Measurements from ENCODE around the gene ANTKMT.
A peak's percentile ranks its signal among the peaks of the same experiment; 100 is the strongest.

ANTKMT gene

DNA sequence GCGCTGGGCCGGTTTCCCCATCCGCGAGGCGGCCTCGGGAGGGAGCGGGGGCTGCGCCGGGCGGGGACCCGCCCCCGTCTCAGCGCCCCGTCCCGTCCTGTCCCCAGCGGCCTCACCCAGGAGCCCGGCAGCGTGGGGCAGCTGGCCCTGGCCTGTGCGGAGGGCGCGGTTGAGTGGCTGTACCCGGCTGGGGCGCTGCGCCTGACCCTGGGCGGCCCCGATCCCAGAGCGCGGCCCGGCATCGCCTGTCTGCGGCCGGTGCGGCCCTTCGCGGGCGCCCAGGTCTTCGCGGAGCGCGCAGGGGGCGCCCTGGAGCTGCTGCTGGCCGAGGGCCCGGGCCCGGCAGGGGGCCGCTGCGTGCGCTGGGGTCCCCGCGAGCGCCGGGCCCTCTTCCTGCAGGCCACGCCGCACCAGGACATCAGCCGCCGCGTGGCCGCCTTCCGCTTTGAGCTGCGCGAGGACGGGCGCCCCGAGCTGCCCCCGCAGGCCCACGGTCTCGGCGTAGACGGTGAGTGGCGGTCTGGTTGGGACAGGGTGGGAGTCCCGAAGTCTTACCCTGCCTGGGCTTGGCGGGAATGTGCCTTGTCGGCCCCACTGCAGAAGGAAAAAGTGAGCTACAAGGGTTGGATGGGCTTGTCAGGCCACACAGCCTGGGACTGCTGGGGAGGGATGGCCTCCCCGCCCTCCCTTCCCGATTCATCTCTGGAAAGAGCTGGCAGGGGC, 5.3 kb upstream of the ANTKMT start:
- DNase-seq (ENCODE audit: low read depth in 2 of 2), result no peak

DNA sequence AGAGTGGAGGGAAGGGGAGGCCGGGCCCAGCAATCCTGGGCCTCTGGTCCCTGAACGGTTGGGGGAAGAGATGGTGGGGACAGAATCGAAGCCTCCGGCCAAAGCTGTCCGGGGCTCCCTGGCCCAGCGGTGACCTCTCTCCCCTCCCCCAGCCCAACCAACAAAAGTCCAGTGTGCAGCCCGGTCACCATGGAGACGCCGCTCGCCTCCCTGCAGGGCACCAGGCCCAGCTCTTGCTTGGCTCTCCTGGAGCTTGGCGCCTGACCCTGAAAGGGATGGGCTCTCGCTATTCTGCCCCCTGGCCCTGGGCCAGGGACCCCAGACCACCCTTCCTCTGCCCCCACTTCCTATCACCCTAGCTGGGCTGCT, 4.8 kb upstream of the ANTKMT start:
- no peak for DNase-seq (ENCODE audit: low read depth in 2 of 2)

DNA sequence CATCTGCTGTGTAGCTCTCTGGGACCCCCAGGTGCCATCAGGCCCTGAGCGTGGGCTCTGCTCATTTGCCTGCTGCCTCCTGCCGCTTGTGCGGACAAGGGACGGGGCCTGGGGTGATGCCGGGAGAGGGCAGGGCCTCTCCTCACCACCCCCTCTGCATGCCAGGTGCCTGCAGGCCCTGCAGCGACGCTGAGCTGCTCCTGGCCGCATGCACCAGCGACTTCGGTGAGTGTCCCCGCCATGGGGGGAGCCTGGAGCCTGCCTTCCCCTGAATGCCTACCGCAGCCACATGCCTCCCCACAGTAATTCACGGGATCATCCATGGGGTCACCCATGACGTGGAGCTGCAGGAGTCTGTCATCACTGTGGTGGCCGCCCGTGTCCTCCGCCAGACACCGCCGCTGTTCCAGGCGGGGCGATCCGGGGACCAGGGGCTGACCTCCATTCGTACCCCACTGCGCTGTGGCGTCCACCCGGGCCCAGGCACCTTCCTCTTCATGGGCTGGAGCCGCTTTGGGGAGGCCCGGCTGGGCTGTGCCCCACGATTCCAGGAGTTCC, 4.1 kb upstream of the ANTKMT start:
- DNase-seq (ENCODE audit: low read depth in 2 of 2), result no peak

DNA sequence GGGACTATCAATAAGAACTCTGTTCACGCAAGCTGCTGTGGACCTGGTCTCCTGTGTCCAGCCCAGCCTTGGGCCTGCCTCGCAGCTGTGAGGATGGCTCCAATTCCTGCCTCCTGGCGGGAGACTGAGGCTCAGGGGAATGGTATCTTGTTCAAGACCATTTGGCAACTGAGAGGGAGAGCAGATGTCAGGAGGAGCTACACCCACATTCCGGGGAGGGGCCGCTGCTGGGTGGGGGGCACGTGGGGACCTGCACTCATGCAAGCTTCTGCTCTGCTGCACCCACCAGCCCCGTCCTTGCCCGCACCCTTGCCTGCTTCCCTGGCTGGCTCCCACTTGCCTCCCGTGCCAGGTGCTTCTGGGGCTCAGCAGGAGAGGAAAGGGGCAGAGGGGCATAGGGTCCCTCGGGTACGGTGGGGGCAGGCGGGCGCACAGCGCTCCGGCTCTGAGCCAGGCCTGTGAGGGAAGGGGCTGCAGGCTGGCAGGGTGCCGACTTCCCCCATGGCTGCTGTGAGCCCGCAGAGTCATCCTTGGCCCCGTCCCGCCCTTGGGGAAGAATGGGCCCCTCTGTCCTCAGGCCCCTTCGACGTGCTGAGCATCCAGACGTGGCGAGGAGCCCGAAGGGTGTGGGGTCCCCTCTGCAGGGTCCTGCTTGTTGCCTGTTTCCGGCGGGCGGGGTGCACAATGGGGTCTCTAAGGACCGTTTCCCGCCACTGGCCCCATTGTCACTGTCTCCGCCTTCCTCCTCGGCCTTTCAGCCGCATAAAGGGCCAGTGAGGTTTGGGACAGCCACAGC, 3.3 kb upstream of the ANTKMT start:
- DNase-seq (ENCODE audit: low read depth in 2 of 2), result no peak

DNA sequence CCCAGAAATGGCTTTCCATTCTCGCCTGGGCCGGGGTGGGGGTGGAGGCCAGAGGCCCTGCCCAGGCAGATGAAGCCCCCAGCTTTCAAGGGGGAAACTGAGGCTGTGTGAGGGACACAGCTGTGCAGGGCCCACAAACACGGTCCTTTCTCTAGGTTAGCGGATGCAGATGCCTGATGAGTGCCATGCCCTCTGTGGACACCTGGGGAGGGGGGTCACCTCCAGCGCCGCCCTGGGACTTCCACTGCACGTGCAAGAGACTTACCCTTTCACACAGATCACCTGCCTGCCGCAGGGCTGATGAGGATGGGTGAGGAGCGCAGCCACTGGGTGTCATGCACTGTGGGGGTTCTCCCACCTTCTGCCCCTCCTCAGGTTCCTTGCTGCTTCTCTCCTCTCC, 2.6 kb upstream of the ANTKMT start:
- no peak for DNase-seq (ENCODE audit: low read depth in 2 of 2)

DNA sequence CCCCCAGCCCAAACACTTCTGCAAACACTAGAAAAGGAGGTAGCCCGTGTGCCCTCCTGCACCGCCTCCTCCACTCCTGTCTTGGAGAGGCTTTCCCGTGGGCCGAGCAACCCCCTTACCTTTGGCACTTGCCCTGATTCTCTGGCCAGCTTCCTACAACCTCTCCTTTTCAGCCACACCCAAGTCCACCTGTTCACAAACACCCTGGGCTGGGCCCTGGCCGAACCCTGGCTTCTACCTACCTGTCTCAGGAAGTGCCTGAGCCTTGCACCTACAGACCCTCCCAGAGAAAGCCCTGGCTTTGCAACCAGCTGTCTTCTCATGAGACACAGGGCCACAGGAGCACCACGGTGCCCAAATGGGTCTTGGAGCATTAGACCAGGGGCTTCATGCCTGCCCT, 2.0 kb upstream of the ANTKMT start:
- DNase-seq (ENCODE audit: low read depth in 2 of 2), result no peak

DNA sequence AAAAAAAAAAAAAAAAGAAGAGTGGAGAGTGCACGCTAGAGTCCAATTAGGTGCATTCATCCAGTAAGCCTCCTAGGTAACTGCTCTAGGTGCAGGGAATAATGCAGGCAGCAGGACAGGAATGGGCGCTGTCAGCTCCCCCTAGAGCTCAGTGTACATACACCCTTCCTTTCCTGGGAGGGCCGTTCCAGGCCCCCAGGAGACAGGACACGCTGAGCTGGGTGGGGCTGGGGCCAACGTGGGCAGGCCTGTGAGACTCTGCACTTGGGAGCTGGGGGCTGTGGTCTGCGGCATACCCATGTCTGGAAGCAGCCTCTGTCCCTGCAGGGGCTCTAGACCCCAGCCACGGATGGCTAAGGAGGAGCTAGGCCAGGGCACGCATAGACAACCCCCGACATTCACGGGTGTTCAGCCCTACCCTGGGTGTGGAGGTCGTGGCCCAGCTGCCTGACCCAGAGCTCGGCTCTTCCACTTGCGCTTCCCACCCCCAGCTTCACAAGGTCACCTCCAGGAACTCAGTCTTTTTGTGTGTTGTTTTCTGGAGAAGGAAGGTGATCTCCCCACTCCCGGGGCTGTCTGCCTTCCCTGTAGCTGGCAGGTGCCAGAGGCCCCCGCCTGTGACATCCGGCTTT, 1.0 kb upstream of the ANTKMT start:
- no peak for DNase-seq (ENCODE audit: low read depth in 2 of 2)

DNA sequence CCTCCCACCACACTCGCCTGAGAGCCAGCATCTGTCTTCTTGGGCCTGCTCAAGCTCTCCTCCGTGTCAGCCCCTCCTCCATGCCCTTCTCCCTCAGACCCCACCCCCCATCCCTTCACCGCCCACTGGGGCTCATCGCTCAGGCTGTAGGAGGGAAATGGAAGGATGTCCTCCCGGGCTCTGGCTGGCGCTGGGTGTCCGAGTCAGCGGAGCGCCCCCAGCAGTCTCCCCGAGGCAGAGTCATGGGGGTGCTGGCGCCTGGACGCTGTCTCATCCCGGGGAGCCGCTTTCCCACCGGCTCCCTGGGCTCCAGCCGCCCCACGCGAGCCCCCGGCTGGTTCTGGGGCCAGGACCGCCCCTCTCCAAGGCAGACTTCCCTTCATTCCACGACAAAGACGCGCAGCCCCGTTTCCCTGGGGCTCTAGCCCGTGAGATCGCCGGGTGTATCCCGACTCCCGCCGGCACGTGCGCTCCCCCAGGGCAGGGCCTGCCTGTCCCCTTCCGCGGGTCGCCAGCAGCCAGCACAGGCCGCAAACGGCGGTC, 428 bp upstream of the ANTKMT start:
- DNase-seq (ENCODE audit: low read depth in 2 of 2), result no peak

DNA sequence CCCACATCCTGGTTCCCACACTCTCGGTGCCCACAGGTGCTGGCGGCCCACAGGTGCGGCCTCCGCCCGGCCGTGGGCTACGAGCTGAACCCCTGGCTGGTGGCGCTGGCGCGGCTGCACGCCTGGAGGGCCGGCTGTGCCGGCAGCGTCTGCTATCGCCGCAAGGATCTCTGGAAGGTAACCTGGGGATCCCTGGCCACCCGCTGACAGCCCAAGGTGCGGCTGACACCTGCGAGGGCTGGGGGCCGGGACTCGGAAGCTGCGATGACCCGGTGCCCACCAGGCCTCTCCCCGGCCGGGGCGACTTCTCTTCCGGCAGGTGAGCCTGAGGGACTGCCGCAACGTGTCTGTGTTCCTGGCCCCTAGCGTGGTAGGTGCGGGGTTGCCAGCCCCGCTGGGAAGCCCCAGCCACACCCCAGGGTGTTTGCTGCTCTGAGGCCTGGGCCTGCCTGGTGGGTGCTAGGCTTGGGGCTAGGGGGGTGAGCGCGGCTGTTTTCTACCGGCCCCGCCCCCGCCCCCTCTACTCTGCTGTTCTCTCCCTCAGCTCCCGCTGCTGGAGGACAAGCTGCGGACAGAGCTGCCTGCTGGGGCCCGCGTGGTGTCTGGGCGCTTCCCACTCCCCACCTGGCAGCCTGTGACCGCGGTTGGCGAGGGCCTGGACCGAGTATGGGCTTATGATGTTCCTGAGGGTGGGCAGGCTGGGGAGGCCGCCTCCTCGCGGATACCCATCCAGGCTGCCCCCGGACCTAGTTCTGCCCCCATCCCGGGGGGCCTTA, 1.0 kb downstream of the ANTKMT start:
- no peak for DNase-seq (ENCODE audit: low read depth in 2 of 2)

DNA sequence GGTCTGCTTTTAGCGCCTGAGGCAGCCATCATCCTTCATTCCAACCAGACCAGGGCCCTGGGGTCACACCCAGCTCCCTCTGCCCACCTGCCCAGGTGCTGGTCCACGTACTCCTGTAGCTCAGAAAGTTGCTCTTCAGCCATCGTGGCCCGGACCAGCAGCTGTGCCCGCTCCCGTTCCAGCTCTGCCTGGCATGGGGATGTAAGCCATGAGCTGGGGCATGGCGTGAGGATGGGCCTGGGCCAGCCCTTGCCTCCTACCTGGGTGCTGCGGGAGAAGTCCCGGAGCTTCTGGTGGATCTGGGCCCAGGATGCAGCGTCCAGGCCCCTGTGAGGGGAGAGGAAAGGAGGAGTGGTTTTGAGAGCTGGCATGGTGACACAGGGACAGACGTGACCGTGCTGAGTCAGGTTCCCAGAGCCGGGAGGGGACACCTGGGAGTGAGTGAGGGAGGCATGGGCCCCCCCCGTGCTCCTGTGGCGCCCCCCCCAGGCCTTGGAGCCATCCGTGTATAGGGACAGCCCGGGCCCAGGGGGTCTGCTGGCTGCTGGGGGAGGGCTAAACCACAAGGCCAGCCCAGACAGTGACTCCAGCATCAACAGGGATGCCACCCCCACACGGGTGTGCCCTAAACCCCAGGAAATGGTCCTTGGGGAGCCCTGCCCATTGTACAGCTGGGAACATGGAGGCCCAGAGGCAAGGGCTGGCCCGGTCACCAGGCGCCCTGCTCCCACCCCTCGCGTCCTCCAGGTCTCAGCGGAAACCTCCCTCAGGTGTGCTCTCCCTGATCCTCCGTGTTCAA, 2.1 kb downstream of the ANTKMT start:
- no peak for DNase-seq (ENCODE audit: low read depth in 2 of 2)

DNA sequence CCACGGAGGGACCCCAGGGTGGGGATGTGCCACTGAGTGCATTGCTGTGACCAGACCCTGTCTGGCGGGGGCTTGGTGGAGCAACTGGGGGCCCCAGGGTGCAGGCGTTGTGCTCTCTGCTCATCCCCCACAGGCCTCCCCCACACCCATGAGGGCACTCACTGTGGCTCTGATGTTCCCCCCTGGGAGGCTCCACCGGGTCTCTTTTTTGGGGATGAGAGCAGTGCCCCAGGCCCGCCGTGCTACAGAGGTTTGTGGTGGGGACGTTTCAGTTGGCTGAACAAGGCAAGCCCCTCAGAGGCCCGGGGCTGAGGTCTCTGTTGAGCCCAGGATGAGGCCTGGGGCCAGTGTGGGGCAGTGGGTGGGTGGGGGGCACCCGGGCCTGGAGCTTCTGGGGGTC, 2.7 kb downstream of the ANTKMT start:
- no peak for DNase-seq (ENCODE audit: low read depth in 2 of 2)

DNA sequence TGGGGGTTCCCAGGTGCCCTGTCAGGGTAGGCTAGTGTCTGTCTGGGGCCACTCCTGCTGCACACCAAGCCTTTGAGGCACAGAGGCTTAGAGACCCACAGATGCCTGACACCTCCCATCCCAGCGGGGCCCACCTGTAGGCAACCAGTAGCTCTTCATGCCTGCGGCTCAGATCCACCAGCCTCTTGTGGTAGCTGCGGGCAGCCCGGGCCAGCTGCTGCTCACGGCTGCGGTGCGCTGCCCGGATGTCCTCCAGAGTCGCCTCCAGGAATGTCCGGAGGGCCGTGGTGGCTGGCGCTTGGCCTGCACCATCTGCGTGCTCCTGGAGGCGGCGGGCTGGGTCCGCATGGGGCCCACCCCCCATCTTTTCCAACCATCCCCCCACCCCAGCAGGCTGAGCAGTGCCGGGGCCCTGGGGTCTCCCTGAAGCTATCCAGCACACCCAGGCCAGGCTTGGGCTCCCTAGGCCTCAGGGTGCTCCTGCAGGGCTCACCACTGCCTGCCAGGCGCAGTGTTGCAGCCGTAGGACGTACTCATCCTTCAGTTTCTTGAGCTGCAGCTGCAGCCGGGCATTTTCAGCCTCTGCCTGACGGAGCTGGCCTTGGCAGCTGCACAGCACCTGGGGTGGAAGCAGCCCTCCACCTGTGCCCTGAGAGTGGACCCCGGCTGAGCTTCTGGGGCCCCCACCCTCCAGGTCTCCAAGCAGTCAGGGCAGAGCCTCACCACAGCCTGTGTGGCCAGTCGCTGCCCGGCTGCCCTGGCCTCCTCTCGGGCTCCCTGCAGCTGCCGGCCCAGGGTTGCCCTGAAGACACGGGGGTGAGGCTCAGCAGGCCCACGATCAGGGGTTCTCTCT, 3.5 kb downstream of the ANTKMT start:
- no peak for DNase-seq (ENCODE audit: low read depth in 2 of 2)

DNA sequence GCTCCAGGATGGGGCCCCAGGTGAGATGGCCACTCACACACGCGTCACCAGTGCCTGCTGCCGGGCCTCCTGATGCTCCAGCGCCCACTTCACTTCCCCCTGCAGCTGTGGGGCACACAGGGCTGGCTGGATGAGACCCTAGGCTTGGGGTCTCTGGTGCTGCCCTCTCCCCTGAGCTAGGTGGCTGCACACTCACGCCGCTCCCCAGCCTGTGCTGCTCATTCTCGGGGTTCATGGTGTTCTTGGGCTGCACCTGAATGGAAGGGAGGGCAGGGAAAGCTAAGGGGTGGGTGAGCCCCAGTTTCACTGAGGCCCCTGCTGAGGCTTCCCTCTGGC, 4.1 kb downstream of the ANTKMT start:
- no peak for DNase-seq (ENCODE audit: low read depth in 2 of 2)

DNA sequence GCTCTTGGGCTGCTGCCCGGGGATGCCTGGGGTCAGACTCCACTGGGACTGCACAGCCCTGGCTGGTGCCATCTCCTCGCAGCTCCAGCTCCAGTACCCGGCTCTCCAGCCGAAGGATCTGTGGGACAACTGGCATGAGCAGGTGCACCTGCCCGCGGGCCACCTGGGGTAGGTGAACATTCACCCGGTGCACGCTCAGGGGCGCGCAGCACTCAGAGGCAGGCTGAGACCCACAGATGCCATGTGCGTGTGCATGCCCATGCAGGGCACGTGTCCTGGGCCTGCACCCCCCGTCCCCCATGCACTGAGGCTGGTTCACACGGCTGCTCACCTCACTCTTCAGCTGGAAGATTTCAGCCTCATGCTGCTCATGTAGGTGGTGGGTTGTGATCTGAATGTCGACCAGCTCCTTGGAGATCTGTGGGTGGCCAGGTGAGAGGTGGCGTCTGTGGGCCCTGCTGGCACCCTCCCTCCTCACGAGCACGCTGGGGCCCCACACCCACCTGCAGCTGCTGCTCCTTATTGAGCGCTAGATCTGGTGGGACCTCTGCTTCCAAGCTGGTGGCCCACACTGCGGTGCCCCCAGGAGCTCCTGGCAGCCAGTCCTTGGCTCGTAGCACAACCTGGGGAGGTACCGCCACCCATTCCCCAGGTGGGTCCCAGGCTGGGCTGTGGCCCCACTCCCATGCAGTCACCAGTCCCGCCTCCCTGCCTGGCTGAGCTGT, 4.7 kb downstream of the ANTKMT start:
- DNase-seq (ENCODE audit: low read depth in 2 of 2), result no peak

DNA sequence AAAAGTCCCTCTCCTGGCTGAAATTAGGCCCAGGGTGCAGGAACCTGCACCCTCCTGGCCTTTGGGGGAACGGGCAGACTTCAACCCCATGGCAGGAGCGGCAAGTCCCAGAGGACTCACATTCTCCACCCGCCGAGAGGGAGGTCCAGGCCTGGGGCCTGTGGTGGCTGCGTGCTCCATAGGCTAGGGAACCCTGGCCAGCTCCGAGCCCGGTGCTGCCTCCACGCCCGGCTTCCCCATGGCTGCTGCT, 5.2 kb downstream of the ANTKMT start:
- no peak for DNase-seq (ENCODE audit: low read depth in 2 of 2)

DNA sequence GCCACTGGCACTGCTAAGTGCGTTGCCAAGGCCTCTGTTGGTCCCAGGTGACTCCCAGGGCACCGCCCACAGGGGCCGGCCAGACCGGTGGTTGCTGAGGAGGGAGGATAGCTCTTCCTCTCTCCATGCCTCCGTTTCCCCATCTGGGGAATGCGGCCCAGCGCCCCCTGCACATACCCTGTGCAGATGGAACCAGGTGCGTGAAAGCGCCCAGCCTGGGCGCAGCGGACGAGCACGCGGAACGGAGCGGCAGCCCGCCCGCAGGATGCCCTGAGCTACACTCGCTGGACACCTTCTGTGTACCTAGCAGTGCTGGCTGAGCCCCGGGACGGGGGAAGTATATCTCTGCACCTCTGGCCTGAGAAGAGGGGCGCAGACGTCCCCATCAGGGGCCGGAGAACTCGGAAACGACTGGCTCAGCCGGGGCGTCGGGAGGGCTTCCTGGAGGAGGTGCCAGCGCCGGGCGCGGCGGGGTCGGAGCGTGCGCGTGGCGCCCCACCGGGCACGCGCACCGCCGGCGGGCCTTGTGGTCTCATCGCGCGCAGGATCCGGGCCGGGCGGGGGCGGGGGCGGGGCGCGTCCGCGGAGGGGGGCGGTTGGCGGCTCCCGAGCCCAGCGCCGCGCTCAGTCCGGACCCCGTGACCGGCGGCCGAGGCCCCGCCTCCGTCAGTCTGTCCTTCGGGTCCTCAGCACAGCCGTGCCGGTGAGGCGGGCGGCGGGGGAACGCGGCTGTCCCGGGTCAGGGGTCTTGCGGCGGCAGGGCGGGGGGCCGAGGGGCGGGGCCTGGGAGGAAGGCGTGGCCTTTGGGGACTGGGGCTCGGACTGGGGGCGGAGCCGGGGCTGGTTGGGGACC, 5.7 kb downstream of the ANTKMT start, which contains the start of the genes CCDC78 and HAGHL:
Gene CCDC78 (minus strand): TSS at position 6 of the 853 bp plus-strand sequence. CDS start 76 bp downstream, outside the sequence.
Gene HAGHL (plus strand): TSS at position 669 of the 853 bp plus-strand sequence. CDS start 404 bp downstream, outside the sequence.
- peak in 1 of 2 donors; percentile 18 for DNase-seq (ENCODE audit: low read depth in 2 of 2)

DNA sequence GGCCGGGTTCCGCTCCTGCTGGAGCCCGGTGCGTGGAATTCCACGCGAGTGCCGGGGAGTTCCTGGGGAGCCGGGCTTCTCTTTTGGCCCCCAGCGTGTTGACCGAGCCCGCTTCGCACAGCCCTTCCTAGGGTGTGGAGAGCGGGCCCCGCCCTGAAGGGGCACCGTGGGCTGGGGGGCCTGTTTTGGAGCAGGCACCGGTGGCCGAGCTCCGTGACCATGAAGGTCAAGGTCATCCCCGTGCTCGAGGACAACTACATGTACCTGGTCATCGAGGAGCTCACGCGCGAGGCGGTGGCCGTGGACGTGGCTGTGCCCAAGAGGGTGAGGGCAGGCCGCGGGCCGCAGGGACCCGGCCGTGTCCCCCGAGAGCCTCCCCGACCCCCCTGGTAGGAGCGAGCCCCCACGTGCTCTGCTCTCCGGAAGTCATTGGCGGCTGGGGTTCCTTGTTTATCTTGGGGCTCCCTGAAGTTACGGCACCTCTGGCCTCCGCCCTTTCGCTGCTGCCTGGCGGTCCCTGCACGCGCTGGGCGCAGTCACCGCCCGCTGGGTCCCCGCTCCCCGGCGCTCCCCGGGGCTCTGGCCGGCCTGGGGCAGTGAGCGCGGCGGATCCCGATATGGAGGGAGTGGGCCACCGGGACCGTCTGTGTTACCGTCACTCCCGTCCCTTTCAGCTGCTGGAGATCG, 6.5 kb downstream of the ANTKMT start:
- no peak for DNase-seq (ENCODE audit: low read depth in 2 of 2)
